Ammon's horn (tissue), 1 donor: ENCODE results near the gene CTAGE6.
A peak's percentile ranks its signal among the peaks of the same experiment; 100 is the strongest.
"Not testable (repeated sequence)": the region's sequence is repeated elsewhere in the genome, so short reads cannot be mapped to it uniquely, and the experiment has no call there.

Experiments used
- DNase-seq: peaks from one replicate; pipeline ENCODE4 v3.0.0-alpha.2; 2016; ENCODE audit warnings: low spot score

CTAGE6 gene, protein sequence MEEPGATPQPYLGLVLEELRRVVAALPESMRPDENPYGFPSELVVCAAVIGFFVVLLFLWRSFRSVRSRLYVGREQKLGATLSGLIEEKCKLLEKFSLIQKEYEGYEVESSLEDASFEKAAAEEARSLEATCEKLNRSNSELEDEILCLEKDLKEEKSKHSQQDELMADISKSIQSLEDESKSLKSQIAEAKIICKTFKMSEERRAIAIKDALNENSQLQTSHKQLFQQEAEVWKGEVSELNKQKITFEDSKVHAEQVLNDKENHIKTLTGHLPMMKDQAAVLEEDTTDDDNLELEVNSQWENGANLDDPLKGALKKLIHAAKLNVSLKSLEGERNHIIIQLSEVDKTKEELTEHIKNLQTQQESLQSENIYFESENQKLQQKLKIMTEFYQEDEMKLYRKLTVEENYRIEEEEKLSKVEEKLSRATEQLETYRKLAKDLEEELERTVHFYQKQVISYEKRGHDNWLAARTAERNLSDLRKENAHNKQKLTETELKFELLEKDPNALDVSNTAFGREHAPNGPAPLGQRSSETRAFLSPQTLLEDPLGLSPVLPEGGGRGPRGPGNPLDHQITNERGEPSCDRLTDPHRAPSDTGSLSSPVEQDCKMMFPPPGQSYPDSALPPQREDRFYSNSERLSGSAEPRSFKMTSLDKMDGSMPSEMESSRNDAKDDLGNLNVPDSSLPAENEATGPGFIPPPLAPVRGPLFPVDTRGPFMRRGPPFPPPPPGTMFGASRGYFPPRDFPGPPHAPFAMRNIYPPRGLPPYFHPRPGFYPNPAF

DNA sequence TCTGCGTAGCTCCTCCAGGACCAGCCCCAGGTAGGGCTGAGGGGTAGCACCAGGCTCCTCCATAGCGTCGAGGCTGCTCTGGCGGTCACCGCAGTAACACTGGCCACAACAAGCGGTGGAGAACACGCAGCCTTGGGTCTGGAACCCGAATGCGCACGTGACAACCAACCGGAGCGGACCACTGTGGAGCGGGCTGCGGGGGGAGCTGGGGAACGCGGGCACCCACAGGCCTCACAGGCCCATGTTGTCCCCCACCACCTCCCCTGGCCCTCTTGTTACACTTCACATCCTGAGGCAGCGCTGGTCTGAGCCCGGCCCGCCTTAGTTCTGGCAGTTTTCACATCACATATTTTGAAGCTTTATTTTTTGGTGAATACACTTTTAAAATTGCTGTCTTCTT is at the start of gene CTAGE6:
Gene CTAGE6, minus strand, starts transcription at position 101 of the 400 bp plus-strand sequence. Its CDS starts 38 bp downstream, at position 63.
- DNase-seq, result not testable (repeated sequence)

DNA sequence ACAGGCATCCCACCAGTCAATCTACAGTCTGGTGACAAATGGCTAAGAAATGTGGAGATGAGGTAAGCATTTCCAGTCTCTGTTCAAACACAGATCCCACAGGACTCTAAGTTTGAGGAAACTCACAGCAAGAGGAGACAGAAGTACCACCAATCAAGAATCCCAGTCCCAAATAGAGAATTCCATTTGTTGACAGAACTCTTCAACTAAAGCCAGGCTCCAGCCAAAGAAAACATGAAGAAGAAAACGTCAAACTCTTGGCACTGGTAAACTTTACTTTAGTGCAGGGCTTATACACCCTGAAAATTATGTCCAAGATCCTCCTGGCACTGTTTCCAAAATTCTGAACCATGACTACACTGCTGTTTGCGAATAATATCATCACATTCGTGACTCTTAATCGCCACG is 49.2 kb upstream of the CTAGE6 start:
- DNase-seq, result not testable (repeated sequence)

DNA sequence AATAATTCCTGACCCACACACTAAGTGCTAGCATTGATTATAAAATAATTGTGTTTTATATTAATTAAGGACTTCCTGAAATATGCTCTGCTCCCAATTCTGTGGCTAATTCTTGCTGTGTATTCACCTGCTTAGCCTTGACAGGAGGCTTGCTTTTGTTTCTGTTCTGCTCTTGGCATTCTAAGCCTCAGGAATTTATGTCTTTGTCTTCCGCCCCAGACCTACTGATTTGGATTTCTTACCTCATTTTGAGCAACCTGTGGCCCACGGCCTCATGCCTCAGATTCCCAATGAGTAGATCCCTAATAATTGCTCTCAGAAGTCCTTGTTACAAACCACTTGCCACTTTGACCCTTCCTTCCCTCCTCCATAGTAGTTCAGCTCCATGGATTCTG is 40.4 kb upstream of the CTAGE6 start:
- DNase-seq, result not testable (repeated sequence)

DNA sequence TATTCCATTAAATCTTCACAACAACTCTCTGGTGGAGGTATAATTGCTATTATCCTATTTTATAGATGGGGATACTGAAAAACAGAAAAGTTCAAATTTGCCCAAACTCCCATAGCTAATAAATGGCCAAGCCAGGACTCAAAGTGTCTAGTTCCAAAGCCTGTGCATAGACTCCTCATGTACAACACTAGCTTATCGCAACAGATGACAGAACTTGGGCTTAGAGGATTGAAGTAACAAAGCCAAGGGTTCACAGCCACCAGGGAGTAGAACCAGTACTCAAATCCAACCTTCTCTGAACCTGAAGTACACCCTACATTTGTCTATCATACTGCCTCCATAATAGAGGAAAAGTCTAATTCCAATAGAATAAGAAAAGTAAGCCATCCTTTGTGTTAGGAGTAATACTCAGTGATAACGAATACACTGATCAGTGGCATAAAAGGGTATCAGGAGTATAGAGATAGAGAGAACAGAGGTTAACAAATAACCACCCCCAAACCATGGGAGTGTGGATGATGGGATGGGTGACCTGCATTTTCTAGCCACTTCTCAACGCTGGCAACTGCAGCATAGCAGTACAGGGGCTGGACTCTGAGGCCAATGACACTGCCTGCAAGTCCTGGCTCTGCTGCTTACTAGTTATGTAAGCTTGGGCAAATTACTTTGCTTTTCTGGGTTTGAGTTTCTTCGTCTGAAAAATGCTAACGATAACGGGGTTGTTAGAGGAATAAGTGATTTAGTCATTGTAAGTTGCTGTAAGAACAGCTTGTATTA is 39.8 kb upstream of the CTAGE6 start:
- DNase-seq, result not testable (repeated sequence)

DNA sequence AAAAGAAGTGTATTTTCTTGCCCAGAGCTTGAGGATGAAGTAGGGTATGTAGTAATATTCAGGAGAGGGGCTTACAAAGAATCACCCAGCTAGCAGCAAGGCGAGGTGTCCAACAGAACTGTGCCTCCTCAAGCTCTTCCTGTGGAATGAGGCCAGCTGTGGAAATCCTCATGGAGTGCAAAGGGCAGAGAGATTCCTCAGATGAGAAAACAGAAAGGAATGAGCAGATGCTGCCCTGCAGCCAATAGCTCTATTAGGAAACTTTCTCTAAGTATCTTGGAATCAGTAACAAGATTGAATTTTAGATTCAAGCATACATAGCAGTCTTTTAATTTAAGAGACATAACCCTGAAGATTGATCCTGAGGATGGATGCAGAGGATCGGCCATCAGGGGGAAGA is 38.2 kb upstream of the CTAGE6 start:
- DNase-seq, result not testable (repeated sequence)

DNA sequence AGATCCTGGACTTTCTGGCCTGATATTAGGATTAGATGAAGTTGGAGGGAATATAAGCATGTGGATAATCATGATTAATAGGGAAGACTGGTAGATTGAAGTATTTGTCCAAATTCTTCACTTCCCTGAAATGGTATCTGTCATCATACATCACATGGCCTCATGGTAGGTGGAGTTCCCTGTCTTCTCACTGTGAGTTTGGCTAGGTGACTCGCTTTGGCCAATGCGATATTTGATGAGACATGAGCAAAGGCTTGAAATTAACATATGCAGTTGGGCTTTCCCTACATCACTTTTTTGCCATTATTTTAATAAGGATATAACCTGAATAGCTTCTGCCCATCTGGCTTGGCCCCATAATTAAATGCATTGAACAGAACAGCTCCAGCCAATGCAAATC is 35.1 kb upstream of the CTAGE6 start:
- not testable (repeated sequence) for DNase-seq

DNA sequence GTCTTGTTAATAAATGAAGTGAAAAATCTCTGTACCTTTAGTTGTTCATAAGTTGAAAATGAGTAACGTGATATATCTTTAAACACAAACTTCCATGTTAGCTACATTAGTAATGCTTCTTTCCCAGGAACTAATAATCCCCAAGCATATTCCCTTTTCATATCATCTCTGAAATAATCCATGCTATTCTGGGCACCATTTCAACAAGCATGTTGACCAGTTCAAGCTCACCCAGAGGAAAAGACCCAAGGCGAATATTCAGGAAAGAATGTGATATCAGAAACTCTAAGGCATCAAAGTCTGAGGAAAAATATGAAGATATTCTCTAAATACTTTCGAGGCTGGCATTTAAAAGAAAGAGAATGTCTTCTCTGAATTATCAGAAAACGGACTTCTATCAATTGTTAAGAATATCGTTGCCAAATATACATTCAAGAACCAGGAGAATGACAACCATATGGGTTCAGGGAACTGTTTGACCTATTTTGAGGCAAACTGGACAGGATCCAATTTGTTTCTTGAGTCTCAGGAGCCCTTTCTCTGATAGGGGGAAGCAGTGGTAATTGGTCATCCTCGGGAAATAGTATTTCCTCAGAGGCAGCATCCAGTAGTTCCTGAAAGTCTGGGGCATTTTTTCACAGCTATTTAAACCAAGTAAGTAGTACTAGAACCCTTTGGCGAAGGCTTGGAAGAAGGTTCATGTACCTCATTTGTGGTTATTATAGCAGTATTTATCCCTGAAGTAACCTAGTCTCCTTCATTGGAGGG is 28.1 kb upstream of the CTAGE6 start:
- DNase-seq, result not testable (repeated sequence)

DNA sequence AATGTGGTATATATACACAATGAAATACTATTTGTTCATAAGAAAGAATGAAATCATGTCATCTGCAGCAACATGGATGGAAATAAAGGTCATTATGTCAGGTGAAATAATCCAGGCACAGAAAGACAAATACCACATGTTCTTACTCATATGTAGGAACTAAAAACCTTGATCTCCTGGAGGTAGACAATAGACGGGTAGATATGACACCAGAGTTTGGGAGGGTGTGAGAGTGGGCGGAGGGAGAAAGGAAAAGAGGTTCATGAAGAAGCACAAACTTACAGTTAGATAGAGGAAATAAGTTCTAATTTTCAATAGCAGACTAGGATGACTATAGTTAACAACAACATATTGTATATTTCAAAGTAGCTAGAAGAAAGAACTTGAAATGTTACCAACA is 22.1 kb upstream of the CTAGE6 start:
- not testable (repeated sequence) for DNase-seq

DNA sequence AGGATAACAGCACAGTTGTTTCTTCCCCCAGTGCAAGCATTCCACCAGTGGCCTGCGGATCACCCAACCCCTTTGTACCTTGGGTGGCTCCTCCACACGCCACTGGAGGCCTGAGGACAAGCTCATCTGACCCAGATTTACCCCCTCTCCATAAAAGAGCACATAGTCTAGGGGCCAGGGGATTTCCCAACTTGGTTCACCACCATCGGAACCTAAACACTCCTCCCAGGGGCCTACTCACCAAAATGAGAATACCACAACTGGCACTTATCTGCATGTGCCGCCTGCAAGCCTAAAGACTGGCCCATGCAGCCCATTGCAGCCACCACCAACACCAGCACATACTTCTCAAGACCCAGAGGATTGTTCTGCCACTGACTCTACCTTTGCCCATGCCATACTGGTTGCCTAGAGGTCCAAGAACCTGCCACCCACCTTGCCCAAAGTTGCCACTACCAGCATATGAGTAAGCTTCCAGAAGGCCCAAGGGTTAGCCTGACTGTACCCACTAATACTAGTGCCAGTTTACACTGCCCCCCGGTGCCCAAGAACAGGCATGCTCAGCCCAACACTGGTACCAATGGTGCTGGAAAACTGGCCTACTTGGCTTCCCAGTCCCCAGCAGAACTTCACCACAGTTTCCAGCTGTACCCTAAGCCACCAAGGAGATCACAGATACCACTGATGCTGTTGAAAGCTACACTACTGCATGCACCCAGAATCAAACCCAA is 15.4 kb upstream of the CTAGE6 start:
- not testable (repeated sequence) for DNase-seq

DNA sequence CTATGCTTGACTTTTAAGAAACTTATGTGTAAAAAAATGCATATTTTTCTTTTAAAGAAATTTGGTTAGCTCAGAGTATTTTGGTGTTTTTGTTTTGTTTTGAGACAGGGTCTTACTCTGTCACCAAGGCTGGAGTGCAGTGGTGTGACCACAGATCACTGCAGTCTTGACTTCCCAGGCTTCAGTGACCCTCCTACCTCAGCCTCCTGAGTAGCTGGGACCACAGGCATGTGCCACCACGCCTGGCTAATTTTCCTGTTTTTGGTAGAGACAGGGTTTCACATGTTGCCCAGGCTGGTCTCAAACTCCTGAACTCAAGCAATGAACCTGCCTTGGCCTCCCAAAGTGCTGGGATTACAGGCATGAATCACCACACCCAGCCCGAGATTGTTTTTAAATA is 10.0 kb upstream of the CTAGE6 start:
- DNase-seq, result not testable (repeated sequence)

DNA sequence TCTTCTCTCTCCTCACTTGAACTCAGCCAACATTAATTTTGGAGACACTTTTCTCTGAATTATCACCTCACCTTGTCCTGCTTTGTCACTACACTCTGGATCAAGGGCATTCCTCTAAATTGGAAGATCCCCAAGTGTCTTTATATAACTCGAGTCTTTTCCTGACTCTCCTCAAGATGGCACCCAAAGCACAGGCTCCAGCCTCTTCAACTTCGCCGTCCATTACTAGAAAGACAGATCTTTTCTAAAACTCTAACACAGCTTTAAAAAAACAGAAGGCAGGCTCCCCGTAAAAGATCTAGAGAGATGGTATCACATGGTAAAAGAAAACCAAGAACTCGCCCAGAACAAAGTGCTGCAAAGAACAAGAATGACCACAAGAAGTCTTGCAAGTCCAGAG is 8.2 kb upstream of the CTAGE6 start:
- DNase-seq, result not testable (repeated sequence)

DNA sequence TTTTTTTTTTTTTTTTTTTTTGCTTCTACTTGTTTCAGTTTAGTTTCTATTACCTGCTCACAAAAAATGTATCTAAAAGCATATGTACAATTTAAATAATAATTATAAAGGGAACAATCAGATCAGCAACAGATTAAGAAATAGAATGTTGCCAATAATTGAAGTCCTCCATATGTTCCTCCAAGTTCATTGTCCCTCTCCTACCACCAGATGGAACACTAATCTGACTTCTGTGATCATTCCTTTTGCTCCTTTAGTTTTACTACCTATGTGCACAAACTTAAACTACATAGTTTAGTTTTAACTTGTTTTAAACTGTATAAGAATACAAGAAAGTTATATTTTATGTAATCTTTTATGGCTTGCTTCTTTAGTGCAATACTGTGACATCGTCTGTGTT is 5.6 kb upstream of the CTAGE6 start:
- DNase-seq, result not testable (repeated sequence)

DNA sequence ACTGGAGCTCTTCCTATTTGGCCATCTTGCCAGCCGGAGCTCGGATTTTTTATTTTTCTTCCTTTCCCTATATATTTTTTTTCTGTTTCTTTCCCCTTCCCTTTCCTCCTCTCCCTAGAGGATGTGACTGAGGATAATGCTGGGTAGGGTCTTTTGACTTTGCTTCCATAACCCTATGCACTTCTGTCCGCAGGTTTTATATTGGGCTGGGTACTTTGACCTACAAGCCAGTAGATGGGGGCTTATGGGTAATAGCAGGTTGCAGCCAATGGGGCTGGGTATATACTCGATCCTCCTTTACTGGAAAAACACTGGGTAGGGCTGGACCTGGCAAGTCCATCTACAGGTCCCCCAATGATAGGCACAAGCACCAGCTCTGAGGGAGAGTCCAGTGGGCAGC is 12.2 kb downstream of the CTAGE6 start:
- not testable (repeated sequence) for DNase-seq

DNA sequence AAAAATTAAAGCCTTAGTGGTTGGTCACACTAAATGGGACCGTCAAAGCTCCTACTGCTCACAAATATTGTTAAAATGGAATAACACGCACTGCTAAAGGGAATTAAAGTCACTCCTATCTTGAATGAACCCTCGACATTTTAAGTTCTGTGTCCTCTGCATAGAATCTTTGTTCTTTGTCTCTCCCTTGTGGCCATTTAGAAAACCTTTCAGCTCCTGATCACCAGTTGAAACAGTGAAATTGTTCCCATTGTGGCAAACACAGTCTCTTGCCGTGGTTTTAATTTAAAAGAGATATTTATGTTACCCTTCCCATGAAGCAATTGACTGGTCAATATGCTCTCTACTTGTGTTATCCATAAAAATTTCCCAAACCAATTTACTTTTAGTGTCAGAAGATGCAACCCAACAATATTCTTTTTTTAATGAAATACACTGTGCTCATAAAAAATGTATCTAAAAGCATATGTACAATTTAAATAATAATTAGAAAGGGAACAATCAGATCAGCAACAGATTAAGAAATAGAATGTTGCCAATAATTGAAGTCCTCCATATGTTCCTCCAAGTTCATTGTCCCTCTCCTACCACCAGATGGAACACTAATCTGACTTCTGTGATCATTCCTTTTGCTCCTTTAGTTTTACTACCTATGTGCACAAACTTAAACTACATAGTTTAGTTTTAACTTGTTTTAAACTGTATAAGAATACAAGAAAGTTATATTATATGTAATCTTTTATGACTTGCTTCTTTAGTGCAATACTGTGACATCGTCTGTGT is 20.3 kb downstream of the CTAGE6 start:
- peak; percentile 65 for DNase-seq

DNA sequence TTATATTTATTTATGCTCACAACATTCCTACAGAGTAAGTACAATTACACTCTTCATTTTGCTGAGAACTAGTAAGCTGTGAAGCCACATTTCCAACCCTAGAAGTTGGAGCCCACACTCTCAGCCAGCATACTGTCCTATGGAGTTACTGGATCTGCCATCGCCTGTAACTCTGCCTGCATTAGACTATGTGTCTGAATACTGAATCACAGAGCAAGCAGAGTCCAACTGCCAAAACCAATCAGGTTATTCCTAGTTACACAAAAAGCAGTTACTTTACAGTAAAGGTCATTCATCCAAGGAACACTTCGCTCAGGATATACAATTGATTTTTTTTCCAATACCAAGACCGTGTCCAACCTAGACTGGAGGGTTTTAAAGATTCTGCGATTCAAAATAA is 21.5 kb downstream of the CTAGE6 start:
- no peak for DNase-seq

DNA sequence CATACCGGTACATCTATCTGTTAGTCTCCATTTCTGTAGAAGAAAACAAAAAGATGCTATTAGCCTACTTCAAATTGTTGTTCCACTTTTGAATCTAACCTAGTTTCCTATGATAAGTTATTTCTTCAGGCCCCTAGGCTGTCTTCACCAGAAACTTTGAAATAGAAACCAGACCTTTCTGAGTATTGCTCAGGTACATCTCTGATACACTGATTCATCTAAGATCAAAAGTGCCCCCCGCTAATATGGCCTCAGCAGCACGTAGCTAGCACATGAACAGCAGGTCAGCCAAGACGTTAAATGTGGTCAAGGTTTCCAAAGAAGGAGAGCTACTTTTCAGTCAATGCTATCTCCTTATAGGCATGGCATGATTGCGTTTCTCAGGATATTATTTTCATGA is 23.6 kb downstream of the CTAGE6 start:
- DNase-seq, result no peak

DNA sequence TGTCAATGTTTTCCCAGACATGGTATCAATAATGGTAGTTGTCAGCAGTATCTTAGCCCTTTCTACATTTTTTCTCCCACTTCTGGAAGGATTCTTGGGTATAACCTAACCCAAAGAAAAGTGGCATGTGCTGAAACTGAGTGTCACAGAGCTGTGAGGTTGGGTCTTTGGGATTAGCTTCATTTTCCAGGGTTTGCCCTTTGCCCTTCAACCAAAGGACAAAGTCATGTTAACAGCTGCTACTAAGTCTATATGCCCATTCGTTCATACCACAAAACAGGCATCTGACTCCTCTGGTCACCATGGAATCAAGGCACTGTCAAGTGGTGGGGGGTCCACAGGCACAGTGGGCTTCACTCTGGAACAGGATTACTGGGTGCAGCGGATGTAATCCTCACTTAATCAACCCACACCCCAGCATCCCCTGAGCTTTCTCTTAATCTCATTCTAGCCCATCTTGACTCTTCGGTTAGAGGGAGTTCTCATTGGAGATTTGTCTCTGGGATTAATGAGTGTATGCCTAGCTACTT is 29.1 kb downstream of the CTAGE6 start:
- no peak for DNase-seq

DNA sequence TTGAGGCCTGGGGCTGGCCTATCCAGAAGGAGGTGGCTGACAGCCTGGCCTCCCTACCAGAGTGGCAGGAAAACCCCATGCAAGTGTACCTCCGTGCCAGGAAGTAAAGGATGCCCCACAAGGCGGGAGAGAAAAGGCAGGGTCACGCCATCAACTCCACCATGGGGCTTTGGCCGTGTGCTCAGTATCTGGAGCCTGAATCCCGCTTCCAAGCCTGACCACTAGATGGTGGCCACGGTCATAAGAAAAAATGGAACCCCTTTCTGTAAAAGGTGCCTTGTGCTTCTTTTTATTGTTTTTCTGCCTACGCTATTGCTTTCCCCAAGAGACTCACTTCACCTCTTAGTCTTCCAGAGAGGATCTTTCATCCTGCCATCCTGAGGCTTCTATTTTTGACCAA is 29.9 kb downstream of the CTAGE6 start:
- not testable (repeated sequence) for DNase-seq

DNA sequence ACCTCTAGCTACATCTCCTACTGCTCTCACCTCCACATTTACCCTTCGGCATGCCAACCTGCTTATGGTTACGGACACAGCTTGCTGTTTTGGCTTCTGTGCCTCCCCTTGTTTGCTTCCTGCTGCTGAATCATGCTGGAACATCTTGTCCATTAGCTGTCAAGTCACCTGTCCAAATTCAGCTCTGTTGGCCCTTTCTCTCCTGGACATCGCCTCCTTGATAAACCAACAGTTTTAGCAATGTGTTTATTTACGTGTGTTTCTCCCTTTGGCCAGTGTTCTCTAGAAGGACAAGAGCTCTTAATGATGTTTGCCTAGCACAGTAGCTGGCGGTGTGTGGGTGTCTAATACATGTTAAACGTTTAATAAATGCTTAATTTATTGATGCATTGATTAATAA is 31.4 kb downstream of the CTAGE6 start:
- DNase-seq, result not testable (repeated sequence)

DNA sequence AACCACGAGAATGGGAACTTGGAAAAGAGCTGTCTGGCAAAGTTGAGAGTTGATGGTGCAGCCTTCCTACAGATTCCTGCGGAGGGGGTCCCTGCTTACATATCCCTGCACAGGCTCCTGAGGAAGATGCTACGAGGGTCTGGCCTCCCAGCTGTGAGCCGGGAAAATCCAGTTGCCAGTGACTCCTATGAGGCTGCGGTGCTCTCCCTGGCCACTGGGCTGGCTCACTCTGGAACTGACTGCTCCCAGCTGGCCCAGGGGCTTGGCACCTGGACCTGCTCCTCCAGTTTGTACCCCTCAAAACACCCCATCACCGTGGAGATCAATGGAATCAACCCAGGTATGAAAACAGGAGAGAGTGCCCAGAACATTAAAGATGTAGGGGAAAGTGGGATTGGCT is 37.2 kb downstream of the CTAGE6 start:
- not testable (repeated sequence) for DNase-seq
